ENCODE measurements around the gene BRCA1.
"Not testable (repeated sequence)": the region's sequence is repeated elsewhere in the genome, so short reads cannot be mapped to it uniquely, and the experiment has no call there.

BRCA1 gene

GRCh38 chr17:43127333-43127876, 2.2 kb upstream of the BRCA1 start:
- not testable (repeated sequence) for H3K36me3 ChIP-seq (ENCODE audit: control insufficient read depth, insufficient read depth, low read length); H3K4me3 ChIP-seq (ENCODE audit: low read depth, low read length); H3K9ac ChIP-seq (ENCODE audit: low read depth, low read length); H3K27me3 ChIP-seq (ENCODE audit: control insufficient read depth, insufficient read depth, low read length); H3K9me3 ChIP-seq (ENCODE audit: control insufficient read depth, insufficient read depth, low read length); H3K4me1 ChIP-seq (ENCODE audit: control insufficient read depth, insufficient read depth, low read length)

GRCh38 chr17:43126911-43127290, 1.7 kb upstream of the BRCA1 start:
- no peaks in the 10 kb centered on the region for H3K9me3 ChIP-seq (ENCODE audit: control insufficient read depth, insufficient read depth, low read length)
- no peak overlapping the region for H3K9ac ChIP-seq (ENCODE audit: low read depth, low read length)
- H3K27me3 ChIP-seq (ENCODE audit: control insufficient read depth, insufficient read depth, low read length) = no peaks in the 10 kb centered on the region
- no peaks in the 10 kb centered on the region for H3K4me1 ChIP-seq (ENCODE audit: control insufficient read depth, insufficient read depth, low read length)
- H3K4me3 ChIP-seq (ENCODE audit: low read depth, low read length) = no peak overlapping the region
- H3K36me3 ChIP-seq (ENCODE audit: control insufficient read depth, insufficient read depth, low read length) = peaks cover 9% of the 10 kb centered on the region

- Histone ChIP-seq H3K9ac (ENCODE audit: low read depth, low read length) (peak overlapping the region; percentile 74), H3K4me3 (ENCODE audit: low read depth, low read length) (peak overlapping the region; percentile 92), H3K27me3 (ENCODE audit: control insufficient read depth, insufficient read depth, low read length) (no peaks in the 10 kb centered on the region), H3K36me3 (ENCODE audit: control insufficient read depth, insufficient read depth, low read length) (peaks cover 9% of the 10 kb centered on the region), H3K4me1 (ENCODE audit: control insufficient read depth, insufficient read depth, low read length) (no peaks in the 10 kb centered on the region), H3K9me3 (ENCODE audit: control insufficient read depth, insufficient read depth, low read length) (no peaks in the 10 kb centered on the region)
These were observed 1.1 kb upstream of the BRCA1 start for GRCh38 chr17:43125967-43126910.

- H3K4me3 ChIP-seq (ENCODE audit: low read depth, low read length) = no peak overlapping the region
- H3K36me3 ChIP-seq (ENCODE audit: control insufficient read depth, insufficient read depth, low read length) = no peaks in the 10 kb centered on the region
- no peaks in the 10 kb centered on the region for H3K4me1 ChIP-seq (ENCODE audit: control insufficient read depth, insufficient read depth, low read length)
- H3K9ac ChIP-seq (ENCODE audit: low read depth, low read length) = no peak overlapping the region
- no peaks in the 10 kb centered on the region for H3K9me3 ChIP-seq (ENCODE audit: control insufficient read depth, insufficient read depth, low read length)
- H3K27me3 ChIP-seq (ENCODE audit: control insufficient read depth, insufficient read depth, low read length) = no peaks in the 10 kb centered on the region
These were observed 6.2 kb downstream of the BRCA1 start for GRCh38 chr17:43118679-43119615.

- no peak overlapping the region for H3K9ac ChIP-seq (ENCODE audit: low read depth, low read length)
- no peak overlapping the region for H3K4me3 ChIP-seq (ENCODE audit: low read depth, low read length)
- H3K9me3 ChIP-seq (ENCODE audit: control insufficient read depth, insufficient read depth, low read length) = no peaks in the 10 kb centered on the region
- no peaks in the 10 kb centered on the region for H3K4me1 ChIP-seq (ENCODE audit: control insufficient read depth, insufficient read depth, low read length)
- H3K27me3 ChIP-seq (ENCODE audit: control insufficient read depth, insufficient read depth, low read length) = no peaks in the 10 kb centered on the region
- no peaks in the 10 kb centered on the region for H3K36me3 ChIP-seq (ENCODE audit: control insufficient read depth, insufficient read depth, low read length)
These were observed 11.0 kb downstream of the BRCA1 start for GRCh38 chr17:43114151-43114552.

- H3K9me3 ChIP-seq (ENCODE audit: control insufficient read depth, insufficient read depth, low read length) = no peaks in the 10 kb centered on the region
- H3K4me3 ChIP-seq (ENCODE audit: low read depth, low read length) = no peak overlapping the region
- H3K36me3 ChIP-seq (ENCODE audit: control insufficient read depth, insufficient read depth, low read length) = no peaks in the 10 kb centered on the region
- H3K4me1 ChIP-seq (ENCODE audit: control insufficient read depth, insufficient read depth, low read length) = no peaks in the 10 kb centered on the region
- H3K27me3 ChIP-seq (ENCODE audit: control insufficient read depth, insufficient read depth, low read length) = no peaks in the 10 kb centered on the region
- no peak overlapping the region for H3K9ac ChIP-seq (ENCODE audit: low read depth, low read length)
These were observed 18.6 kb downstream of the BRCA1 start for GRCh38 chr17:43106552-43106951.

- Histone ChIP-seq H3K9me3 (ENCODE audit: control insufficient read depth, insufficient read depth, low read length) (no peaks in the 10 kb centered on the region), H3K4me1 (ENCODE audit: control insufficient read depth, insufficient read depth, low read length) (no peaks in the 10 kb centered on the region), H3K36me3 (ENCODE audit: control insufficient read depth, insufficient read depth, low read length) (no peaks in the 10 kb centered on the region), H3K4me3 (ENCODE audit: low read depth, low read length) (no peak overlapping the region), H3K27me3 (ENCODE audit: control insufficient read depth, insufficient read depth, low read length) (no peaks in the 10 kb centered on the region), H3K9ac (ENCODE audit: low read depth, low read length) (no peak overlapping the region)
These were observed 20.0 kb downstream of the BRCA1 start for GRCh38 chr17:43105146-43105545.

- Histone ChIP-seq H3K9ac (ENCODE audit: low read depth, low read length) (no peak overlapping the region), H3K27me3 (ENCODE audit: control insufficient read depth, insufficient read depth, low read length) (no peaks in the 10 kb centered on the region), H3K4me3 (ENCODE audit: low read depth, low read length) (no peak overlapping the region), H3K4me1 (ENCODE audit: control insufficient read depth, insufficient read depth, low read length) (no peaks in the 10 kb centered on the region), H3K9me3 (ENCODE audit: control insufficient read depth, insufficient read depth, low read length) (no peaks in the 10 kb centered on the region), H3K36me3 (ENCODE audit: control insufficient read depth, insufficient read depth, low read length) (no peaks in the 10 kb centered on the region)
These were observed 20.5 kb downstream of the BRCA1 start for GRCh38 chr17:43104665-43105064.

GRCh38 chr17:43095364-43095763, 29.8 kb downstream of the BRCA1 start:
- not testable (repeated sequence) for H3K4me1 ChIP-seq (ENCODE audit: control insufficient read depth, insufficient read depth, low read length); H3K9ac ChIP-seq (ENCODE audit: low read depth, low read length); H3K9me3 ChIP-seq (ENCODE audit: control insufficient read depth, insufficient read depth, low read length); H3K4me3 ChIP-seq (ENCODE audit: low read depth, low read length); H3K36me3 ChIP-seq (ENCODE audit: control insufficient read depth, insufficient read depth, low read length); H3K27me3 ChIP-seq (ENCODE audit: control insufficient read depth, insufficient read depth, low read length)

- Histone ChIP-seq H3K4me1 (ENCODE audit: control insufficient read depth, insufficient read depth, low read length) (no peaks in the 10 kb centered on the region), H3K4me3 (ENCODE audit: low read depth, low read length) (no peak overlapping the region), H3K9ac (ENCODE audit: low read depth, low read length) (no peak overlapping the region), H3K9me3 (ENCODE audit: control insufficient read depth, insufficient read depth, low read length) (no peaks in the 10 kb centered on the region), H3K36me3 (ENCODE audit: control insufficient read depth, insufficient read depth, low read length) (no peaks in the 10 kb centered on the region), H3K27me3 (ENCODE audit: control insufficient read depth, insufficient read depth, low read length) (no peaks in the 10 kb centered on the region)
These were observed 30.9 kb downstream of the BRCA1 start for GRCh38 chr17:43094129-43094835.

- H3K36me3 ChIP-seq (ENCODE audit: control insufficient read depth, insufficient read depth, low read length) = no peaks in the 10 kb centered on the region
- H3K4me3 ChIP-seq (ENCODE audit: low read depth, low read length) = no peak overlapping the region
- H3K27me3 ChIP-seq (ENCODE audit: control insufficient read depth, insufficient read depth, low read length) = no peaks in the 10 kb centered on the region
These were observed 32.3 kb downstream of the BRCA1 start for GRCh38 chr17:43092901-43093300.

More at GRCh38 chr17:43092901-43093300, 32.3 kb downstream of the BRCA1 start:
- Histone ChIP-seq H3K9ac (ENCODE audit: low read depth, low read length) (no peak overlapping the region), H3K9me3 (ENCODE audit: control insufficient read depth, insufficient read depth, low read length) (no peaks in the 10 kb centered on the region), H3K4me1 (ENCODE audit: control insufficient read depth, insufficient read depth, low read length) (no peaks in the 10 kb centered on the region)
